ENCODE data around the gene ASB3.

DNA sequence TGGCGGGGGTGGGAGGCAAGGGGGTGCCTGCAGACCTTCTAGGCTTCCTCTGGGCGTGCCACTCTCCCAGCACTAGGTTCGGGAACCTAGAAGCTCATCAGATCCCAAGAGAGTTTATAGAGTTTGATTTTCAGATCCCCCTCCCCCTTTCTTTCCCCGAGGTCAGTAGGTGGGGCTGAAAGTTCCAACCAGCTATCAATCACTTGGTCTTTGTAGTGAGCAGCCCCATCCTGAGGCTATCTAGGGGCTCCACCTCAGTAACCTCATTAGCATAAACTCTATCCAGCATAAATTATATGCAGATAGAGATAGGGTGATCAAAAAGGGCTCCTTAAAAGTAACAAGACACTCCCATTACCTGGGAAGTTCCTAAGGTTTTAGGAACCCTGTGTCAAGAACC lies 32.9 kb upstream of the ASB3 start:
- TF ChIP-seq EZH2phosphoT487 (IDR thresholded peaks at IDR 0.05; ENCODE audit: borderline replicate concordance), result no peak
- TF ChIP-seq, protein P1, sequence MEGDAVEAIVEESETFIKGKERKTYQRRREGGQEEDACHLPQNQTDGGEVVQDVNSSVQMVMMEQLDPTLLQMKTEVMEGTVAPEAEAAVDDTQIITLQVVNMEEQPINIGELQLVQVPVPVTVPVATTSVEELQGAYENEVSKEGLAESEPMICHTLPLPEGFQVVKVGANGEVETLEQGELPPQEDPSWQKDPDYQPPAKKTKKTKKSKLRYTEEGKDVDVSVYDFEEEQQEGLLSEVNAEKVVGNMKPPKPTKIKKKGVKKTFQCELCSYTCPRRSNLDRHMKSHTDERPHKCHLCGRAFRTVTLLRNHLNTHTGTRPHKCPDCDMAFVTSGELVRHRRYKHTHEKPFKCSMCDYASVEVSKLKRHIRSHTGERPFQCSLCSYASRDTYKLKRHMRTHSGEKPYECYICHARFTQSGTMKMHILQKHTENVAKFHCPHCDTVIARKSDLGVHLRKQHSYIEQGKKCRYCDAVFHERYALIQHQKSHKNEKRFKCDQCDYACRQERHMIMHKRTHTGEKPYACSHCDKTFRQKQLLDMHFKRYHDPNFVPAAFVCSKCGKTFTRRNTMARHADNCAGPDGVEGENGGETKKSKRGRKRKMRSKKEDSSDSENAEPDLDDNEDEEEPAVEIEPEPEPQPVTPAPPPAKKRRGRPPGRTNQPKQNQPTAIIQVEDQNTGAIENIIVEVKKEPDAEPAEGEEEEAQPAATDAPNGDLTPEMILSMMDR (conservative IDR thresholded peaks at IDR 0.05; ENCODE audit: low read length), result no peak
